HG02852 (cell line): Measurements from ENCODE around the gene DRICH1.
"Not testable (repeated sequence)": the region's sequence is repeated elsewhere in the genome, so short reads cannot be mapped to it uniquely, and the experiment has no call there.

Experiments used
- ATAC-seq: cut with Tn5 transposase; IDR thresholded peaks from one replicate; pipeline ENCODE4 v1.9.1; 2021; ENCODE audit warnings: mild to moderate bottlenecking, moderate library complexity; ENCODE audit not compliant: unreplicated experiment

Gene DRICH1

GRCh38 chr22:23603266-23603665 lies 28.9 kb downstream of the DRICH1 start:
- no peak for ATAC-seq

GRCh38 chr22:23598805-23599518 lies 33.2 kb downstream of the DRICH1 start:
- no peak for ATAC-seq

GRCh38 chr22:23597576-23598268 lies 34.4 kb downstream of the DRICH1 start:
- not testable (repeated sequence) for ATAC-seq

- not testable (repeated sequence) for ATAC-seq
Measured at GRCh38 chr22:23595904-23596303, 36.2 kb downstream of the DRICH1 start.

GRCh38 chr22:23591846-23592245 lies 40.3 kb downstream of the DRICH1 start:
- no peak for ATAC-seq

- ATAC-seq = no peak
Measured at GRCh38 chr22:23591201-23591791, 40.8 kb downstream of the DRICH1 start.

- ATAC-seq = no peak
Measured at GRCh38 chr22:23583836-23584235, 48.3 kb downstream of the DRICH1 start.

- no peak for ATAC-seq
Measured at GRCh38 chr22:23583153-23583552, 49.0 kb downstream of the DRICH1 start.

- no peak for ATAC-seq
Measured at GRCh38 chr22:23581260-23581650, 50.9 kb downstream of the DRICH1 start.

GRCh38 chr22:23580576-23581259 lies 51.4 kb downstream of the DRICH1 start:
- ATAC-seq = no peak

GRCh38 chr22:23579870-23580575 lies 52.1 kb downstream of the DRICH1 start, which contains the start of gene IGLL1:
TSS of gene IGLL1 (minus strand) at chr22:23580290. CDS start at chr22:23580190, 100 bp downstream.
- no peak for ATAC-seq

GRCh38 chr22:23579280-23579679 lies 52.8 kb downstream of the DRICH1 start:
- no peak for ATAC-seq

GRCh38 chr22:23578306-23578705 lies 53.8 kb downstream of the DRICH1 start:
- no peak for ATAC-seq

- no peak for ATAC-seq
Measured at GRCh38 chr22:23576681-23577080, 55.4 kb downstream of the DRICH1 start.

- no peak for ATAC-seq
Measured at GRCh38 chr22:23575601-23576000, 56.5 kb downstream of the DRICH1 start.

GRCh38 chr22:23574877-23575276 lies 57.2 kb downstream of the DRICH1 start:
- no peak for ATAC-seq

GRCh38 chr22:23574371-23574811 lies 57.7 kb downstream of the DRICH1 start:
- no peak for ATAC-seq

- not testable (repeated sequence) for ATAC-seq
Measured at GRCh38 chr22:23573701-23574235, 58.4 kb downstream of the DRICH1 start.

- not testable (repeated sequence) for ATAC-seq
Measured at GRCh38 chr22:23573106-23573505, 59.0 kb downstream of the DRICH1 start.

- no peak for ATAC-seq
Measured at GRCh38 chr22:23571486-23571885, 60.6 kb downstream of the DRICH1 start.
